ENCODE data around the gene WDR27. TPM values are rescaled to one million over a fixed set of nuclear protein-coding genes. Genes with fewer than 3 reads are reported as not detected.

WDR27 gene
- total and polyA plus RNA-seq, 11 donors: 2.2 to 12.3 (median 5.7) TPM

GRCh38 chr6:169452117-169452868 is 249.5 kb downstream of the WDR27 start:
- DNase-seq (peak; percentile 70 to 79 (median 72)), ATAC-seq (peak; percentile 63 to 95 (median 92))
- 68 to 76% (median 72%) methylated on average over 36 of the region's 36 CpGs for WGBS, 4 donors
- peak overlapping the region; percentile 5 to 84 (median 74) for H3K27ac ChIP-seq
- H3K4me1 ChIP-seq: peaks cover 0 to 10% (median 0%) of the 10 kb centered on the region in 12 donors
- TF ChIP-seq CTCF (IDR thresholded peaks at IDR 0.05) (no peak), POLR2A (IDR thresholded peaks at IDR 0.05) (peak in 1 of 2 donors; percentile 10)
- no peaks in the 10 kb centered on the region for H3K36me3 ChIP-seq
- no peaks in the 10 kb centered on the region for H3K9me3 ChIP-seq
- intact Hi-C loops (cut with DNase I): no loop called here
- H3K4me3 ChIP-seq: peak overlapping the region in 10 of 12 donors; percentile 10 to 55 (median 40)
- H3K27me3 ChIP-seq: no peaks in the 10 kb centered on the region

- H3K4me3 ChIP-seq: peak overlapping the region in 9 of 12 donors; percentile 36 to 55 (median 41)
- no peaks in the 10 kb centered on the region for H3K36me3 ChIP-seq
- no peaks in the 10 kb centered on the region for H3K27me3 ChIP-seq
- peak in 1 of 4 donors; percentile 27 for ATAC-seq
- peak overlapping the region in 11 of 12 donors; percentile 58 to 84 (median 76) for H3K27ac ChIP-seq
- DNase-seq: no peak
- intact Hi-C loops (cut with DNase I): no loop called here
- peaks cover 0 to 10% (median 0%) of the 10 kb centered on the region in 12 donors for H3K4me1 ChIP-seq
- H3K9me3 ChIP-seq: no peaks in the 10 kb centered on the region
- 72 to 81% (median 77%) methylated on average over 14 of the region's 14 CpGs for WGBS, 4 donors
- TF ChIP-seq CTCF (IDR thresholded peaks at IDR 0.05) (no peak), POLR2A (IDR thresholded peaks at IDR 0.05) (no peak)
Observed at GRCh38 chr6:169451065-169451838, 250.6 kb downstream of the WDR27 start.

- no peak for DNase-seq
- ATAC-seq: no peak
- Histone ChIP-seq H3K4me3 (no peak overlapping the region), H3K27me3 (no peaks in the 10 kb centered on the region), H3K4me1 (peaks cover 0 to 10% (median 0%) of the 10 kb centered on the region in 12 donors), H3K36me3 (peaks cover 0 to 6% (median 0%) of the 10 kb centered on the region in 9 donors), H3K27ac (peak overlapping the region in 5 of 12 donors; percentile 58 to 82 (median 76)), H3K9me3 (no peaks in the 10 kb centered on the region)
- WGBS, 4 donors: 59 to 72% (median 66%) methylated on average over 12 of the region's 12 CpGs
- intact Hi-C loops (cut with DNase I): no loop called here
- no peak for TF ChIP-seq CTCF (IDR thresholded peaks at IDR 0.05)
- TF ChIP-seq POLR2A (IDR thresholded peaks at IDR 0.05): no peak
Observed at GRCh38 chr6:169450097-169450496, 251.7 kb downstream of the WDR27 start.

GRCh38 chr6:169449221-169449620 is 252.6 kb downstream of the WDR27 start:
- WGBS, 4 donors: 77 to 84% (median 83%) methylated on average over 6 of the region's 6 CpGs
- H3K27me3 ChIP-seq: no peaks in the 10 kb centered on the region
- H3K9me3 ChIP-seq: no peaks in the 10 kb centered on the region
- DNase-seq (no peak), ATAC-seq (no peak)
- no peak overlapping the region for H3K27ac ChIP-seq
- H3K36me3 ChIP-seq: peaks cover 0 to 6% (median 0%) of the 10 kb centered on the region in 9 donors
- no peak for TF ChIP-seq POLR2A (IDR thresholded peaks at IDR 0.05)
- TF ChIP-seq CTCF (IDR thresholded peaks at IDR 0.05): no peak
- no peak overlapping the region for H3K4me3 ChIP-seq
- H3K4me1 ChIP-seq: peaks cover 0 to 10% (median 0%) of the 10 kb centered on the region in 12 donors
- intact Hi-C loops (cut with DNase I): no loop called here

All from heart left ventricle (tissue), 16 donors.